Activated CD8-positive, alpha-beta T cell treated with anti-CD3 and anti-CD28 coated beads, Interleukin-2, amount 10 ng/mL, durations not matched to agents 7 days and 5 days (primary cell): ENCODE results near the gene EVC. TPM values are rescaled to one million over a fixed set of nuclear protein-coding genes. Genes with fewer than 3 reads are reported as not detected.
"Not testable (repeated sequence)": the region's sequence is repeated elsewhere in the genome, so short reads cannot be mapped to it uniquely, and the experiment has no call there.

Experiments used
- ATAC-seq: fragments of 150-1000 bp; cut with Tn5 transposase; one replicate; pipeline ENCODE4 v1.10.0; 2021; ENCODE audit warnings: moderate library complexity
- CTCF ChIA-PET: fragments of 350-600 bp; sonication (Branson Sonifier 250); formaldehyde crosslinking; loops from one replicate; lab custom pipeline; 2021; ENCODE audit warnings: antibody characterized with exemption; lab: Charles Lee
- POLR2A ChIA-PET: fragments of 350-600 bp; sonication (Branson Sonifier 250); formaldehyde crosslinking; loops from one replicate; lab custom pipeline; 2021; ENCODE audit warnings: antibody characterized with exemption; lab: Charles Lee
- DNase-seq: peaks from one replicate; pipeline ENCODE4 v3.0.0-alpha.2; 2020
- H3K27ac Mint-ChIP-seq: one replicate; pipeline ENCODE4 v1.8.0; 2021; ENCODE audit warnings: mild to moderate bottlenecking, mixed read lengths
- H3K27me3 Mint-ChIP-seq: one replicate; pipeline ENCODE4 v1.8.0; 2021; ENCODE audit warnings: low read depth, mixed read lengths
- H3K36me3 Mint-ChIP-seq: one replicate; pipeline ENCODE4 v1.8.0; 2021; ENCODE audit warnings: low read depth, mixed read lengths
- H3K4me1 Mint-ChIP-seq: one replicate; pipeline ENCODE4 v1.8.0; 2021; ENCODE audit warnings: low read depth, mixed read lengths
- H3K4me3 Mint-ChIP-seq: one replicate; pipeline ENCODE4 v1.8.0; 2021; ENCODE audit warnings: mild to moderate bottlenecking, mixed read lengths
- H3K9me3 Mint-ChIP-seq: one replicate; pipeline ENCODE4 v1.8.0; 2022; ENCODE audit warnings: mixed read lengths; ENCODE audit not compliant: insufficient read depth
- total RNA-seq, 2 experiments: library from RNA; stranded (reverse); gene quantifications; one replicate each; pipeline ENCODE4 v1.2.3, GENCODE V29; 2021

The EVC gene
- total RNA-seq, 2 experiments from 2014 or later, result 1.7 to 1.9 TPM

DNA sequence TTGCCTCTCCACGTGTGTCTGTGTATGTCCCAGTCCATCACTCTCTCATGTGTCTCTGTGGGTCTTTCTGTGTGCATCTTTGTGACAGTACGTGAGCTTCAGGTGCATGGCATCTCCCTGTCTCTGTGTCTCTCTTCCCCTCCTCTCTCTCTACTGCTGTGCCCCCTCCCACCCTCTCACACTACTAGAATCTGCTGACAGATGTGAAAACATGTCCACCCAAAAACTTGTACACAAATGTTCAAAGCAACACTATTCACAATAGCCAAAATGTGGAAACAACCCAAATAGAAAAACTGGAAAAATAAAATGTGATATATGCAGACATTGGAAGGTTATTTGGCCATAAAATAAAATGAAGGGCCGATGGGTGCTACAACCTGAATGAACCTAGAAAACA is 10.0 kb downstream of the EVC start:
- no peak overlapping the region for H3K27ac Mint-ChIP-seq

GRCh38 chr4:5721923-5722322 is 10.9 kb downstream of the EVC start:
- ChIA-PET CTCF (no interaction called here), POLR2A (no interaction called here)
- Mint-ChIP-seq H3K4me3 (no peak overlapping the region), H3K4me1 (no peaks in the 10 kb centered on the region), H3K36me3 (no peaks in the 10 kb centered on the region), H3K27me3 (no peaks in the 10 kb centered on the region), H3K9me3 (peaks cover under 1% of the 10 kb centered on the region), H3K27ac (no peak overlapping the region)
- DNase-seq (no peak), ATAC-seq (no peak)

More for the DNA sequence above, 10.0 kb downstream of the EVC start:
- CTCF ChIA-PET, result no interaction called here
- POLR2A ChIA-PET, result no interaction called here
- DNase-seq, result no peak
- Mint-ChIP-seq H3K36me3 (no peaks in the 10 kb centered on the region), H3K9me3 (peaks cover 4% of the 10 kb centered on the region), H3K4me3 (no peak overlapping the region), H3K27me3 (no peaks in the 10 kb centered on the region), H3K4me1 (no peaks in the 10 kb centered on the region)
- no peak for ATAC-seq

- no peak overlapping the region for H3K4me3 Mint-ChIP-seq
- no peaks in the 10 kb centered on the region for H3K4me1 Mint-ChIP-seq
- H3K27ac Mint-ChIP-seq, result no peak overlapping the region
- H3K9me3 Mint-ChIP-seq, result no peaks in the 10 kb centered on the region
- H3K27me3 Mint-ChIP-seq, result no peaks in the 10 kb centered on the region
- ATAC-seq (no peak), DNase-seq (no peak)
- CTCF ChIA-PET, result no interaction called here
- POLR2A ChIA-PET, result no interaction called here
- no peaks in the 10 kb centered on the region for H3K36me3 Mint-ChIP-seq
Observed at GRCh38 chr4:5722328-5722727, 11.3 kb downstream of the EVC start.

DNA sequence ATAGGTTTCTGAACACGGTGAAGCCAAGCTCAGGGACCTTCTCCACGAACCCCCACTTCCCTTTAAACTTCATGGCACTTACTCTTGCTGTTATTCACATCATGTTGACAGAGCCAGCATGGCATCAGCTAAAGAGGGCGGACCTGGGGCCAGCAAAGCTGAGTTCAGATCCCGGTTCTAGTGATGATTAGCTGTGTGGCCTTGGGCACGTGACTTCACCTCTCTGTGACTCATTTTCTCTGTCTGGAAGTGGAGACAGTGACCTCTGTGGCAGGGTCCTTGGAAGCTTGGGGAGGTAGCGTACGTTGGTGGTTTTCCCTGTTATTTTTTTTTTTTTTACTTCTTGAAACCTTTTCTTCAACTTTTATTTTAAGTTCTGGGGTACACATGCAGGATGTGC is 13.4 kb downstream of the EVC start:
- Mint-ChIP-seq H3K27ac (no peak overlapping the region), H3K36me3 (no peaks in the 10 kb centered on the region), H3K4me3 (no peak overlapping the region), H3K27me3 (no peaks in the 10 kb centered on the region), H3K4me1 (no peaks in the 10 kb centered on the region), H3K9me3 (no peaks in the 10 kb centered on the region)
- no peak for DNase-seq
- no peak for ATAC-seq
- ChIA-PET CTCF (no interaction called here), POLR2A (no interaction called here)

GRCh38 chr4:5728412-5728811 is 17.4 kb downstream of the EVC start:
- H3K4me3 Mint-ChIP-seq, DNase-seq, POLR2A ChIA-PET, ATAC-seq, H3K36me3 Mint-ChIP-seq, H3K27me3 Mint-ChIP-seq, H3K27ac Mint-ChIP-seq, H3K9me3 Mint-ChIP-seq, CTCF ChIA-PET, H3K4me1 Mint-ChIP-seq: not testable (repeated sequence)

DNA sequence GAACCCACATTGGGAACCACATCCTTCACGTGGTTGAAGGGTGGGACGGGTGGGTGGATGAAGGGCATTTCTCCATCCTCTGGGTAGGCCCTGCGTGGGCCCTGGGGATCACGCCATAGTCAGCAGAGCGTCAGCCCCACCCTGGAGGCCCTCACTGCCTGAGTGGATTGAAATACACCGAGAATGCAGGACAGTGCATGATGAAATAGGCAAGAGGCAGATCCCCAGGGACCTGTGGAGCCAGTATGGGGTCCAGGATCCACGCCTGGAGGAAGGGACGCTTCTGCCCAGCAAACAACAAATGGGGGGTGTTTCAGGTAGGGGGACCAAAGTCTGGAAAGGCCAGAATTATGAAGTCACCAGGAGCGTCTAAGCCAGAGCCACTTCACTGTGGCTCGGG is 19.4 kb downstream of the EVC start:
- POLR2A ChIA-PET, result no interaction called here

GRCh38 chr4:5730993-5731990 is 20.3 kb downstream of the EVC start:
- Mint-ChIP-seq H3K27ac (no peak overlapping the region), H3K4me3 (no peak overlapping the region), H3K27me3 (no peaks in the 10 kb centered on the region), H3K36me3 (no peaks in the 10 kb centered on the region), H3K9me3 (no peaks in the 10 kb centered on the region), H3K4me1 (no peaks in the 10 kb centered on the region)
- POLR2A ChIA-PET, result no interaction called here
- ATAC-seq (no peak), DNase-seq (no peak)
- CTCF ChIA-PET, result no interaction called here

More for the DNA sequence above, 19.4 kb downstream of the EVC start:
- Mint-ChIP-seq H3K4me3 (no peak overlapping the region), H3K27me3 (no peaks in the 10 kb centered on the region), H3K9me3 (no peaks in the 10 kb centered on the region), H3K36me3 (no peaks in the 10 kb centered on the region), H3K27ac (no peak overlapping the region), H3K4me1 (no peaks in the 10 kb centered on the region)
- CTCF ChIA-PET, result no interaction called here
- no peak for ATAC-seq
- DNase-seq, result no peak

GRCh38 chr4:5732158-5732557 is 21.2 kb downstream of the EVC start:
- no peak for DNase-seq
- H3K27ac Mint-ChIP-seq, result no peak overlapping the region
- POLR2A ChIA-PET, result no interaction called here
- no peak for ATAC-seq
- no peaks in the 10 kb centered on the region for H3K36me3 Mint-ChIP-seq
- H3K27me3 Mint-ChIP-seq, result no peaks in the 10 kb centered on the region
- CTCF ChIA-PET, result no interaction called here
- no peaks in the 10 kb centered on the region for H3K9me3 Mint-ChIP-seq
- H3K4me1 Mint-ChIP-seq, result no peaks in the 10 kb centered on the region
- no peak overlapping the region for H3K4me3 Mint-ChIP-seq

GRCh38 chr4:5734853-5735252 is 23.9 kb downstream of the EVC start:
- no peak for DNase-seq
- no peak overlapping the region for H3K4me3 Mint-ChIP-seq
- no peaks in the 10 kb centered on the region for H3K36me3 Mint-ChIP-seq
- ChIA-PET POLR2A (interaction anchor here (0.6 kb wide), 1 partner anchor 940 kb away, joined by 3 read pairs; no protein-coding TSS in a partner anchor), CTCF (no interaction called here)
- no peak for ATAC-seq
- H3K27ac Mint-ChIP-seq, result no peak overlapping the region
- no peaks in the 10 kb centered on the region for H3K9me3 Mint-ChIP-seq
- no peaks in the 10 kb centered on the region for H3K4me1 Mint-ChIP-seq
- H3K27me3 Mint-ChIP-seq, result no peaks in the 10 kb centered on the region

DNA sequence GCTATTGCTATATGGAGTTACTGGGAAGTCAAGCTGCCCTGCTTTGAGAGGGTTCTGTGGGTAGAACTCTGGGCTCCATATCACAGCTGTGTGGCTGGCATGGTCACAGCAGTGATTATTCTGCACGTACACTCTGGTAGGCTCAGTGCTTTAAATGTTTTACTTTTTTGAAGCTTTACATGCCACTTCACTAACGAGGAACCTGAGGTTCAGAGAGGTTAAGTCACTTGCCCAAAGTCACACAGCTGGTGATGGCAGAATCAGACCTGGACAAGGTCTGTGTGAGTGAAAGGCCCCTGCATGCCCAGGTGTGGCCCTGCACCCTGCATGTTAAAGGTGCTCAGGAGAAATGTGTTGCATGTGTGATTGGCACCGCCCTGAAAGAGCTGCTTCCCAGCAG is 24.5 kb downstream of the EVC start:
- Mint-ChIP-seq H3K9me3 (no peaks in the 10 kb centered on the region), H3K27ac (no peak overlapping the region), H3K4me3 (no peak overlapping the region), H3K36me3 (no peaks in the 10 kb centered on the region), H3K4me1 (no peaks in the 10 kb centered on the region), H3K27me3 (no peaks in the 10 kb centered on the region)
- ATAC-seq (no peak), DNase-seq (no peak)
- ChIA-PET POLR2A (no interaction called here), CTCF (no interaction called here)

DNA sequence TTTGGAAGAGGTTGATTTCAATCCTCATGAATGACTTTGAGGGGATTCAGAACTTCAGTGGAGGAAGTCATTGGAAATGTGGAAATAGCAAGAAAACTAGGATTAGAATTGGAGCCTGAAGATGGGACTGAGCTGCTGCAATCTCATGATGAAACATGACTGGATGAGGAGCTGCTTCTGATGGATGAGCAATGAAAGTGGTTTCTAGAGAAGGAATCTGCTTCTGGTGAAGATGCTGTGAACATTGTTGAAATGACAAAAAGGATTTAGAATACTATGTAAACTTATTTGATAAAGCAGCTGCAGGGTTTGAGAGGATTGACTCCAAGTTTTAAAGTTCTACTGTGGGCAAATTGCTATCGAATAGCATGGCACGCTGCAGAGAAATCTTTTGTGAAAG is 27.1 kb downstream of the EVC start:
- ChIA-PET CTCF (no interaction called here), POLR2A (no interaction called here)
- H3K27me3 Mint-ChIP-seq, result no peaks in the 10 kb centered on the region
- no peak overlapping the region for H3K27ac Mint-ChIP-seq
- H3K36me3 Mint-ChIP-seq, result no peaks in the 10 kb centered on the region
- ATAC-seq (no peak), DNase-seq (no peak)
- H3K4me3 Mint-ChIP-seq, result no peak overlapping the region
- H3K9me3 Mint-ChIP-seq, result no peaks in the 10 kb centered on the region
- H3K4me1 Mint-ChIP-seq, result no peaks in the 10 kb centered on the region

DNA sequence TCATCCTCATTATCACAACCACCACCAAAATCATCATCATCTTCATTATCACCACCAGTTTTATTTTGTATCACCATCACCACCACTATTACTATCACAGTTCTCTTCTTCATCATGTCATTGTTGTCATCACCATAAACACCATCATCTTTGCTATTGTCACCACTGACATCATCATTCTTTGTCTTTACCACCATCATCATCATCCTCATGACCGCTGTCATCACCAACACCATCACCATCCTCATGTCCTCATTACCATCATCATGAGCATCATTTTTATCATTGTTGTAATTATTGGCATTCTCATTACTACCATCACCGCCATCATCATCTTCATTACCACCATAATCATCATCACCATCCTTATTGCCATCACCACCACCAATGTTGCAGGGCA is 31.4 kb downstream of the EVC start:
- Mint-ChIP-seq H3K27me3 (no peaks in the 10 kb centered on the region), H3K36me3 (no peaks in the 10 kb centered on the region), H3K4me1 (no peaks in the 10 kb centered on the region), H3K4me3 (no peak overlapping the region), H3K27ac (no peak overlapping the region), H3K9me3 (no peaks in the 10 kb centered on the region)
- ChIA-PET CTCF (no interaction called here), POLR2A (no interaction called here)
- DNase-seq, result no peak
- no peak for ATAC-seq
